Medulla oblongata (tissue), 1 donor: ENCODE data around the gene C3orf20.

Source experiments
- DNase-seq: peaks from one replicate; pipeline ENCODE4 v3.0.0-alpha.2; 2015; ENCODE audit errors: extremely low spot score

The C3orf20 gene

DNA sequence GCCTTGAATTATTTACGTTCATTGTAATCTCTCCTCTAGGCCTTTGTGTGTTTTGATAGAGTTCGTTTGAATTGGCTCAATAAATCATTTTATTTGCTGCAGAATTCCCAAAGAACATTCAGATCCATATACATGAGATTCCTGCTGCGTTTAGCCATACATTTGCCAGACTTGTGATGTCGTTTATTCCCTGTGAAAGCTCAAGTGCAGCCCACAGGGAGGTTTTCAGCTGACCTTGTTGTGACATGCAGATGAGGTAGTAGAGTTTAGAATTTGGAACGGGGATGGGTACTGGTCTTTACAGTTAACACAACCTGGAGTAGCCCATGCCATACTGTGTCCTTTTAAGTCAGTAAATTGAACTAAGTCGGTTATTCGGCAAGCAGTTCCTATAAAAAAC is at the start of gene C3orf20:
TSS of gene C3orf20 (plus strand) at position 301 of the 400 bp plus-strand sequence. CDS start 7,573 bp downstream, outside the sequence.
- no peak for DNase-seq

DNA sequence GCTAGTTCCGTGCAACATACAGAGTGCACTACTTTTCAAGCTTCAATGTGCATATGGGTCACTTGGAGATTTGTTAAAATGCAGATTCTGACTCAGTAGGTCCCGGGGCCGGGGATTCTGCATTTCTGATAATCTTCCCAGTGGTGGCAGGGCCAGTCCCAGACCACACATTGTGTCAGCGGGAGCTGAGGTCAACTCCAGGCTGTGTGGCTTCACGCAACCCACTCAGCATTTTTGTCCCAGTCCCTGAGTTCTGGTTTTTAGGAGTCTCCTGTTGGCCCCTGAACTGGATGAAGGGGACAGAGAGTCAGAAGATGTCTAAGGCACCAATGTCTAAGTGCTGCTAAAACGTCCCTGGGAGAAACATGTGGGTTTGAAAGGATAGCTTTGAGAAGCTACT is 49.5 kb upstream of the C3orf20 start:
- DNase-seq = no peak

DNA sequence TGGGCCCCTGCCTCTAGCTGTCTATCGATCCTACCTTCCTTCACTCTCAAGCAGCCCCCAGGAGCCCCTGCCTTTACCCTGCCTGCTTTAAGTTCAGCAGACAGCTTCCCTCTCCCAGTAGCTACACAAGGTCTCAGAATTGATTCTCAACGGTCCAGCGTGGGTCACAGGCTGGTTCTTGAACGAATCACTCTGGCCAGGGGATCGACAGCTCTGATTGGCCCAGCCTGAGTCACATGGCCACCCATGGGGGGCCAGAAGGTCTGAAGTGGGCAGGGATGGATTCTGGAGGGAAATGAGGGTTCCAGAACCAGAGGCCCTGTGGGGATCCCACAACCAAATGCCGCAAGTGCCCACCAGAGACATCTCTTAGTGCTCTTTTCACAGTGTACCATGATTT is 47.1 kb upstream of the C3orf20 start:
- DNase-seq = no peak

GRCh38 chr3:14628406-14628805 is 46.5 kb upstream of the C3orf20 start:
- DNase-seq = no peak

GRCh38 chr3:14630404-14631100 is 44.4 kb upstream of the C3orf20 start:
- DNase-seq = no peak

GRCh38 chr3:14631101-14631497 is 43.8 kb upstream of the C3orf20 start:
- DNase-seq = no peak

DNA sequence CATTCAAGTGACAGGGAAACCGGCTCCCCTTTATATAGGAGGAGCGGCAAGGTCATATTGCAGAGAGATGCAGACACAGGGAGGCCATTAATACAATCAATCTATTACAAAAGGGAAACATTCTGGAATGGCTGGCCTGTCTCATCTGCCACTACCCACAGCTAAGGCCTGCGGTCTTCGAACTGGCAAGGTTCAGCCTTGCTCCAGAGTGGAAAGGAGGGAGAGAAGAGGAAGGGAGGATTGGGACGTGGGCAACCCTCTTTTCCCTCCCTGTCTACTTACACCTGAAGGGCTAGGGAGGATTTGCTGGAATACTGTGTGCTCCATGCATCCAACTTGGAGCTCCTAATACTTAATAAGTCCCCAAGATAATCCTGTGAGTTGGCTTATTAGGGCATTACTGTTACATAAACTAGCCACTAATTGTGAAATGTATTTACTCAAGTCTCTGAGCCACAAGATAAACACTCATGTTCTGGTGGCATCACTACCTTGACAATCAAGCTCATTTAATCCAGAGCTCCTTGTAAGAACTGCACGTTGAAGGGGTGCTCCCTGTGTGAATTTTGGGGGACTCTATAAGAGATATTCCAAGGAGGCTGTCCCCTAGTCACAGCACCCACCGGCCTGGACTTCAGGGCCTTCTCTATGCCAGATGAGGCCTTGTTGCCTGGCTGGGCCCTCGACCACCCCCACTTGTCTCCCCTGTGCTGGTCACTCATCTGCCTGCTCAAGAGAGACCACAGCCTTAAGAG is 43.1 kb upstream of the C3orf20 start:
- no peak for DNase-seq

GRCh38 chr3:14632442-14632930 is 42.5 kb upstream of the C3orf20 start:
- DNase-seq = no peak

DNA sequence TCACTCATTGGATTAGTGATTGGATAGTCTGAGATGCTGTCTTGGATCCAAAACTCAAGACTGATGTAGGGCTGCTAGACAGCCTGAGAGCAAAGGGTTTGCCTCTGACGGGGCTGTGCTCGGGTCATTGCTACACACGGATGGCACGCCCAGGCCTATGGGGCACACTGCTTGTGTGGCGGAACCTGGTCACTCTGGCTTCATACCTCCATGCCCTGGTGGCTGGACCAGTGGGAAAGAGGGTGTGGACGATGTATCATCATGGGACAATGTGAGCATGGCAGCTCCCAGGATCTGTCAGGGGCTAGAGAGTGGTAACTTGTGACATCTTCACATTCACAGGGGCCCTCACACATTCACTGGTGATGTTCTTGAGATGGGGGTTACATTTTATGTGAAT is 41.5 kb upstream of the C3orf20 start:
- no peak for DNase-seq

DNA sequence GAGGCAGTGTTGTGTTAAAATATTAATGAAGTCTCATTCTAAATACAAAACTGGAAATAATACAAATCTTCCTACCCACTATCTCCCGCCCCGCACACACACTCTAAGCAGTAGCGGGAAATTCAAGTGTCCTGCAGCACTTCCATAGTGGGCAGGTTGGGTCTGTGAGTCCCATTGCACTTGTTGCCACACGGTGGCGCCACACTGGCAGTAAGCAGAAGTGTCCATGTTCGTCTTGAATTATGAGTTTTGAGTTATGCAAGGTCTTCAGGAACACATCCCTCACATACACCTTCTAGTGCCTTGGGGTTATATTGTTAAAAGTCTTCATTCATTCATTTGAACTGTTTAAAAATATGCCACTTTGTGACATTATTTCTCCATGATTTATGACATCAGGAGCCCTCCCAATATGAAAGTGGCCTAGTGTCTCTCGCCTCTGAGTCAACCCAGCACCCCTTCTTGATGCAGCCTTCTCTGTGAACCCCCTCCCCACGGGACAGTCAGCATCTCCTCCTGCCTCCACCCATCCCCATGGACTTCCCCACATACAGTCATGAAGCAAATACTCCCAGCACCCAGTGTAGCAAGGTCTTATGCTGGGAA is 41.0 kb upstream of the C3orf20 start:
- no peak for DNase-seq

DNA sequence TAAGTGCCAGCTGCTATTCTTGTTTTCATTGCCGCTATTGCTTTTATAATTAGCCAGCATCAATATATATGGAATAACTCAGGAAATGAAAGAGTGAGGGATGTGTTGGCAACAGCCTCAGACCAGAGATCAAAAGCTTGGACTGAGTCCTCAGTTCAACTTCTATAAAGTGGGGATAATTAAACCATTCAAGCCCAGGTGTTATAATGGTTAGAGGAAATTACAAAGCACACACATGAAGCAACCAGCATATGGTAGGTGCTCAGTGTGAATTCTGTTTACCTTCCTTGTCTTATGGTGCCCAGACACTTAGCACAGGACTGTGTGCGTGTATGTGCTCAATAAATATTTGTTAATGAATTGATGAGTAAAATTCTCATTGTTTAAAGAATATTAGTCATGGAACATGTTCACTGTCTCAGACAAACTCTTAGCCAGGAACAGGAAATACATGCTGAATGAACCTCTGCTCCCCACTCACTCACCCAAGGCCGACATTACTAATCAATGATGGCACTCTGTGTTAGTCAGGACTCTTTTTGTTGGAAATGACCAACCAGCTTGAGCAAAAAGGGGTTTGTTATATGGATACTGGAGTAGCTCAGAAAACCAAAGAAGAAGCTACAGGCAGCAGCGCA is 40.1 kb upstream of the C3orf20 start:
- DNase-seq = no peak

GRCh38 chr3:14636496-14637087 is 38.3 kb upstream of the C3orf20 start:
- DNase-seq = no peak

DNA sequence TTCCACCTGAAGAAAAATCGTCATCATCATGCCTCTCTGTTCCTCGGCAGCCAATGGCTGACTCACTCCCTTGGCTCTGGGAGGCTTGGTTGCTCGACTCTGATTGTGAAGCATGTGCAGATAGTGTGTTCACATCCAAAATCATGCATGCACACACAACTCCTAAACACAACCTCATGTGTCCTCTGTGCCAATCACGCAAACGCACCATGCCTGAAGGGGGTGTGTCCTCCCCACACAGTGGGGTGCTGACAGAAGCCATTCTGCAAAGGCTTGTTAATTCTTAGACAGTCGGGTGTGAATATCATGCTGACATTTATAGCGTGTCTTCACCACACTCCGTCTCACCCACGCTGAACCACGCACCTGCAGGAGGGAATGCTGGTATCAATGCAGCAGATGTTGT is 34.8 kb upstream of the C3orf20 start:
- no peak for DNase-seq

GRCh38 chr3:14640734-14641133 is 34.2 kb upstream of the C3orf20 start:
- no peak for DNase-seq

- DNase-seq = no peak
These were observed 33.6 kb upstream of the C3orf20 start for GRCh38 chr3:14641346-14641745.

DNA sequence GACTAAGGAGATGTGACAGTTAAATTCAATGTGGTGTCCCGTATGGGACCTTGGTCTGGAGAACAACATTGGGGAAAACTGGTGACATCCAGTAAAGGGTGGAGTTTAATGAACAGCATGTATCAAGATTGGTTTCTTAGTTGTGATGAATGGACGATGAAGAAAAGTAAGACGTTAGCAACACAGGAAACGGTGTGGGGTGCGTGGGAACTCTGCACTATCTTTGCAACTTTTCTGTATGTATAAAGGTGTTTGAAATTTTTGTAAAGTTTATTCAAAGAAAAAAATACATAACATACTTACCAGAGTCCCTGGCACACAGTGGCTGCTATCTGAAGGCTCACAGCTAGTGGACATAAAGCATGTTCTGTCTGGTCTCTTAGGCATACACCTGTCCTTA is 29.5 kb upstream of the C3orf20 start:
- no peak for DNase-seq

GRCh38 chr3:14646131-14646573 is 28.8 kb upstream of the C3orf20 start:
- DNase-seq = no peak

- no peak for DNase-seq
These were observed 28.1 kb upstream of the C3orf20 start for GRCh38 chr3:14646589-14647413.

GRCh38 chr3:14647976-14648955 is 26.7 kb upstream of the C3orf20 start:
- DNase-seq = no peak

- DNase-seq = no peak
These were observed 25.5 kb upstream of the C3orf20 start for GRCh38 chr3:14649466-14649865.
